ENCODE results near the gene TSFM.
A peak's percentile ranks its signal among the peaks of the same experiment; 100 is the strongest.
"Not testable (repeated sequence)": the region's sequence is repeated elsewhere in the genome, so short reads cannot be mapped to it uniquely, and the experiment has no call there.

Gene TSFM

DNA sequence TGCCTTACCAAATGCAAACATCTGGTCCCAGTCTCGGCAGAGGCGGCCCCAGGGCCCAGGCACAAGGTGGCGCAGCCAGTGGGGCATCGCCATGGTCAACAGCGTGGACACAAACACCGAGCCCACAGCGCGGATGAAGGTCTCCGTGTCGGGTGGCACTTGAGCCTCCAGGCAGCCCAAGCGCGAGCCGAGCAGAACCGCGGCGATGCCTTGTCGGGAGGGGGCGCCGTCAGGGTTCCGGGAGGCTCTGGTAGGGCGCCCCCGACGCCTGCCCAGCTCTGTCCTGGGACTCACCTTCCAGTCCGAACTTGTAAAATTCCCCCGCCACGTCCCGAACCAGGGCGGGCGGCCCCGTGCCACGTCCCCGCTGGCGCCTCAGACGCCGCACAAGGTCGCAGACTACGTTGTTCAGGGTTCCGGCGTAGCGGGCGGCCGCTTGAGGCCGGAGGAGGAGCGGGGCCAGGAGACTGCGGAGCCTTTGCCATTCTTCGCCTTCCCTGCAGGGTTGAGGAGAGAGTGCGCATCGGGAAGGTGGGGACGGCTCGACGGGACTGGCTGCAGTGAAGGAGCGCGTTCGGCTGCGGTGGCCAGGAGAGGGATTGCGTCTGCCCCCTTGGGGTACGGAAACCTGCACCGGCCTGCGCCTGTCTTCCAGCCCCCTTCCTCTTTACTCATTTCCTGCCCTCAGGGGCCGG, 17.4 kb upstream of the TSFM start:
- no peak for FAIRE-seq

- FAIRE-seq, result no peak
Observed at GRCh38 chr12:57765698-57766463, 16.7 kb upstream of the TSFM start.

DNA sequence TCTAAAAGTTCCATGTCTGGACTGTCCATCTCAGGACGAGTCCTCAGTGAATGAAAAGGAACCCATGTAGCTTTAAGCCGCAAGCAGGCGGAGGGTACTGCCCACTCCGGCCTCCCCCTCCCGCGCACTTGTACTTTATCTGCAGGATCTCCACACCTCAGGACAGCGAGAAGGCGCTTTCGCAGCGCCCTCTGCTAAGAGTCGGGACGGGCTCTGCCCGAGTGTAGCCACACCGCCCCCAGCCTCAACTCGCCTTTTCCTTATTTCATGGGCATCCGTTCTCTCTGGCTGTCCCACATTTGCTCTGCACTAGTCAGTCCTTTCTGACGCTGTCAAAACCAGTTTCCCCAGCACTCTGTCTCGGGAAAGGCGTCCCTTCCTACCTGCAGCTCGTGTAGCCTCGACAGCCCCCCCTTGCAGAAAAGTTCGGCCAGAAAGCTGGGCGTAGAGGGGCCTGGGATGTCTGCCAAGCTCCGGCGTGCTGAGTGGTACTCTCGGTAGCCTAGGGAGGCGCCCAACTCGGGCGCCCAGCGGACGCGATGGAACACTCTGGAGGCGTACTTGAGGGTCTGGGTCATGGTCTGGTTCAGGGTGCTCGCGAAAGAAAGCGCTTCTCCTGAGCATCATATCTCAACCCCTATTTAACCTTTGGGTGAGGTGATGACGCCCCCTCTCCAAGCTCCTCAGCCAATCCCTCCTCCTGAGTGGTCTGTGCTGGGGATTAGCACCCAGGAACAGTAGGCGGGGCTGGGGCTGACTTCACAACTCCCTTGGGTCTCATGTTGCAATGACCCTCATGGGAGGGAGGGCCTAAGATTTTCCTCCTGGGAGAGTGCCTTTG, 15.9 kb upstream of the TSFM start, which contains the start of gene CYP27B1:
Gene CYP27B1, minus strand, starts transcription at position 615 of the 841 bp plus-strand sequence. Its CDS starts 37 bp downstream, at position 578.
- FAIRE-seq, result no peak

- FAIRE-seq, result no peak
Observed at GRCh38 chr12:57767305-57767698, 15.3 kb upstream of the TSFM start.

DNA sequence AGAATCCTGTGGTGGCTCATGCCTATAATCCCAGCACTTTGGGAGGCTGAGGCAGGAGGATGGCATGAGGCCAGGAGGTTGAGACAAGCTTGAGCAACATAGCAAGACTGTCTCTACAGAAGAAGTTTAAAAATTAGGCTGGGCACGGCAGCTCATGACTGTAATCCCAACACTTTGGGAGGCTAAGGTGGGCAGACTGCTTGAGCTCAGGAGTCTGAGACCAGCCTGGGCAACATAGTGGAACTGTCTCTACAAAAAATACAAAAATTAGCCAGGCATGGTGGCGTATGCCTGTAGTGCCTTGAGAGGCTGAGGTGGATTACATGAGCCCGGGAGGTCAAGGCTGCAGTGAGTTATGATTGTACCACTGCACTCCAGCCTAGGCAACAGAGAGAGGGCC, 14.7 kb upstream of the TSFM start:
- no peak for FAIRE-seq

- FAIRE-seq, result no peak
Observed at GRCh38 chr12:57769594-57769993, 13.0 kb upstream of the TSFM start.

DNA sequence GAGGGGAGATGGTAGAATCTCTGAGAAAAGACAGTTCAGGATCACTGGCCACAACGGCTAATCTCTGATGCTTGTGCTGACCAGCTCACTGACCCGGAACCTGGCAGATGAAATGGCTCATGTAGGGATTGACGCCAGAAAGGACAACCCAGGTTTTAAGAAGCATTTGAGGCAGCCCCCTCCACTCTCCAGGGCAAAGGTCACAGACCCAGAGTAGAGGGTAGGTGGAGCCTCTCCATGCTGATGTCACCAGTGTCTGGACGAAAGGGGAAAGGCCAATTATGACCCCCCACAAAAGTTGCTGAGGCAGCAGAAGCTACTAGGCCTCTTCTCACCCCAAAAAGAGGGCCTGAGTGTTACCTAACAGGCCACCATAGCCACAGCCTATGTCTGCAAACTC, 11.9 kb upstream of the TSFM start:
- FAIRE-seq, result no peak

DNA sequence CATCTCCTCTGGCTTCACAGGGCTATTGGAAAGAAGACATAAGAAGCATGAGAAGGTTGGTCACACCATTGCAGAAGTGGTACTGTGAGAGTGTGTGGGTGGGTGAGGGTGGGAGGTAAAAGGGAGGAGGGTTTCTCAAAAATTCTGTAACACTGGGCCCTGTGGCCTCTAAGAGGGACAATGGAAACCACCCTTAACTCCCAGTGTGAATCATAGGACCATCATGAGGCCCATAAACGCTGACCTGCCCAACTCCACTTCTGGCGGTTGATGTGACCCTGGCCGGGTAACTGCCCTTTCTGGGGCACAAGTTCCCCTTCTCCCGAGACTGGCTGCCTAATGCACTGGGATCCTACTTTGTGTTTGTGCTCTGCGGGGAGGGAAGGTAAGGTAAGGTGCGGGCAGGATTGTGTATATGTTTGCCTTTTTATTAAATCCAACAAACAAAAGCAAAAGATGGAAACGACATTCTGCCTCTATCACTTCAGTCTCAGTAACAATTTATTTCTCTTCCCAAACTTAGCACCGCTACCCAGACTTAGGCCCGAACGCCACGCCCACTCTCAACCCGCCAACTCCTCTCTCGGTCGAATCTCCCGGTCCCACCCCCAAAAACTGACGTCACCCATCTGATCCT, 11.2 kb upstream of the TSFM start:
- peak; percentile 91 for FAIRE-seq

- peak; percentile 91 for FAIRE-seq
Observed at GRCh38 chr12:57771873-57772428, 10.6 kb upstream of the TSFM start, which contains the start of gene METTL1. METTL1 (minus strand) TSS chr12:57772105; CDS start chr12:57772083, 22 bp downstream.

DNA sequence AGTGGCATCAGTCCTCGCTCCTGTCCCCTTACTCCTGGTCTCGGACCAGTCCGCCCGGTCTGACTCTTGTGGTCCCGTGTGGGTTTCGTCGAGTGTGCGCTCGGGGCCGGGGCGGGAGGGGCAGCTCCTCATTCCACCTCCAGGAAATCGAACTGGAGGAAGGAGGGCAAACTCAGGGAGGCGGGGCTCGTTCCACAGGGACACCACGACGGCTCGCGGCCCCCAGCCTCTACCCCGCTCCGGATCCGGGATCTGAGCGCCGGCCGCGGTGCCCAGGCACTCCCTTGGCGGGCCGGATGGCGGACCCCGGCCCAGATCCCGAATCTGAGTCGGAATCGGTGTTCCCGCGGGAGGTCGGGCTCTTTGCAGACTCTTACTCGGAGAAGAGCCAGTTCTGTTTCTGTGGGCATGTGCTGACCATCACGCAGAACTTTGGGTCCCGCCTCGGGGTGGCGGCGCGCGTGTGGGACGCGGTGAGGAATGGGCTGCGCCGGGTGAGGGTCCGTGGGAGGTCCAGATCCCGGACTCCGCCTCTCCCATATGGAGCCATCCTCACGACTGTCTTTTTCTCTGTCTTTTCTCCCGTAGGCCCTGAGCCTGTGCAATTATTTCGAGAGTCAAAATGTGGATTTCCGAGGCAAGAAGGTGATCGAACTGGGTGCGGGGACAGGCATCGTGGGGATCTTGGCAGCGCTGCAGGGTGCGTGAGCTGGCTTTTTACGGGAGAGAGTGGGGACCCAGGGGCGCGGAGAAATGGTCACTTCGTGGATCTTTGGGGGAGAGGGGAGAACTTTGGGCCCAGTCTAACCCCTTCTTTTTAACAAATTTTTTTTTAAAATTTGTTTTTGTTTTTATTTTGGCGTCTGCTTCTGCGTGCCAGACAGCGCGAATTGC, 9.9 kb upstream of the TSFM start, which contains the start of gene EEF1AKMT3:
Gene EEF1AKMT3, plus strand, starts transcription at position 186 of the 894 bp plus-strand sequence. Its CDS starts 111 bp downstream, at position 297.
- no peak for FAIRE-seq

DNA sequence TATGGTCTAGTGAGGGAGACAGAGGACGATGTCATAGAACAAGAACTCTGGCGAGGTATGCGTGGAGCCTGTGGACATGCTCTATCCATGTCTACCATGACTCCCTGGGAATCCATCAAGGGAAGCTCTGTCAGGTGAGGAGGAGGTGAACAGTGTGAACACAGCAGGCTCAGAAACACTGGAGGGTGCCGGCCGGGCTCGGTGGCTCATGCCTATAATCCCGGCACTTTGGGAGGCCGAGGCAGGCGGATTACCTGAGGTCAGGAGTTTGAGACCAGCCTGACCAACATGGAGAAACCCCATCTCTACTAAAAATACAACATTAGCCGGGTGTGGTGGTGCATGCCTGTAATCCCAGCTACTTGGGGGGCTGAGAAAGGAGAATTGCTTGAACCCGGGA, 8.0 kb upstream of the TSFM start:
- FAIRE-seq, result not testable (repeated sequence)

GRCh38 chr12:57775044-57775443, 7.5 kb upstream of the TSFM start:
- FAIRE-seq, result no peak

DNA sequence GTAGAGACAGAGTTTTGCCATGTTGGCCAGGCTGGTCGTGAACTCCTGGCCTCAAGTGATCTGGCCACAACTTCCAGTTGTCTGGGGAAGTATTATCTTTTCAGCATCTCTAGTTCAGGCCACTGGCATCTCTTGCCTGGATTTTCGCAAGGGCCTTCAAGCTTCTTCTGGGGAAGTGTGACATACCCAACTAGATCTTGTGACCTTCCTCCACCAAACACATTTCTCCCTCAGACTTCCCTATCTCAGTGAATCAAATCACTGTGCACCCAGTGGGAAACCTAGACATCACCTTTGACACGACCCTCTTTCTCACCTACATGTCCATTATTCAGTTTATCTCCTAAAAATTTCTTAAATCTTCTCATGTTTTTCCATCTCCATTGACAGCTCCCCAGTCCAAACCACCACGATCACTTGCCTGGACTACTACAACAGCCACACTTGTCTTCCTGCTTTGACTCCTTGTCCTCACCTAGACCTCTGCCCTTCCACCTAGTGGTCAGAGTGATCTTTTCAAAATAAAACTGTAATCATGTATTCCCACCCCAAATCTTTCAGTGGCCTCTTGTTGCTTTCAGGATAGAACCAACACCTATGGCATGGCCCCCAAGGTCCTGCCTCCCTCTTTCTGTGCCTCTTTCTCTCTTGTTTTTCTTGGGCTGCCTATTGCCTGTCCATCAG, 6.9 kb upstream of the TSFM start:
- no peak for FAIRE-seq

DNA sequence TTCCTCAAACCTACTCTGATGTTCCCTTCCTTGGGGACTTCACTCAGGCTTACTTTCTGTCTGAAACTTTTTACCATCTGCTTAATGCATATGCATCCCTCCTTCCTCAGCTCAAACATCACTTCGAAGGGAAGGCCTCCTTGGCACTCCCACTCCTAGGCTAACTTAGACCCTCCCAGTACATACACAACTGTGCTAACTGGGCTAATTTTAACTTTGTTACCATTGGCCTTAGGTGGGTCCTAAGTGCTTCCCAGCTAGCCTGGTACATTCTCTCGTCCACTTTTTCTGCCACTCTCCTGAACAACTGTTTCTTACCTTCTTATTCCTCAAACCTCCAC, 6.4 kb upstream of the TSFM start:
- no peak for FAIRE-seq

GRCh38 chr12:57777367-57777766, 5.2 kb upstream of the TSFM start:
- no peak for FAIRE-seq

- no peak for FAIRE-seq
Observed at GRCh38 chr12:57777911-57778310, 4.7 kb upstream of the TSFM start.

DNA sequence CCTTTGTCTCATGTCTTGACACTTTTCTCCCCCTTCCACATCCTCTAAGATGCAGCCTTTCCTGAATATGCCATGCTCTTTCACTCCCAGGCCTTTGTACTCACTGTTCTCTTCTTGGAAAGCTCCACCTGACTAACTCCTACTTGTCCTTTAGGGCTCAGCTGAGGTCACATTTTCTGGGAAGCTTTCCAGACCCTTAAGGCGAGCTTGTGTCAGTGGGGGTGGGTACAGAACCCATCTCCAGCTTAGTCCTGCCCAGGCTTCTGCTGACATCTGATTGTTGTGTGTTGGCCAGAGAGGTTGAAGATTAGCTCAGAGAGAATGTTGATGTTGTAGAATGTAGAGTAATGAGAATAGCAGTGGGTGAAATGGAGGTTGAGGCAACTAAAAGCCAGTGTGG, 2.9 kb upstream of the TSFM start:
- no peak for FAIRE-seq

DNA sequence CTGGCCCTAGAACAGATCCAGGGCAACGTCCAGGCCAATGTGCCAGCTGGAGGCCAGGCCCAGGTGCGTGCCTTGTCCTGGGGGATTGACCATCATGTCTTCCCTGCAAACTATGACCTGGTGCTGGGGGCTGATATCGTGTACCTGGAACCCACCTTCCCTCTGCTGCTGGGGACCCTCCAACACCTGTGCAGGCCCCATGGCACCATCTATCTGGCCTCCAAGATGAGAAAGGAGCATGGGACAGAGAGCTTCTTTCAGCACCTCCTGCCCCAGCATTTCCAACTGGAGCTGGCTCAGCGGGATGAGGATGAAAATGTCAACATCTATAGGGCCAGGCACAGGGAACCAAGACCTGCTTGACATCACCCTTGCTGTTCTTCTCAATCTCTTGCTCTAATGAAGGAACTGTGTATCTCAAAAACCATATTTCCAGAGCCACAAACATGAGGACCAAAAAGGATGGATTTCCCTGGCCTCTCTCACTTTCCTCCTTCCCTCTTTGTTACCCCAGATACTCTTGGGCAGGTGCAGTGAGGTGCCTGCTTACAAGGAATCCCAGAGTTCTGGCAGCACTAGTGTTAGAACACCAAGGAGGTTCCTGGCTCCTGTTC, 2.2 kb upstream of the TSFM start:
- no peak for FAIRE-seq

DNA sequence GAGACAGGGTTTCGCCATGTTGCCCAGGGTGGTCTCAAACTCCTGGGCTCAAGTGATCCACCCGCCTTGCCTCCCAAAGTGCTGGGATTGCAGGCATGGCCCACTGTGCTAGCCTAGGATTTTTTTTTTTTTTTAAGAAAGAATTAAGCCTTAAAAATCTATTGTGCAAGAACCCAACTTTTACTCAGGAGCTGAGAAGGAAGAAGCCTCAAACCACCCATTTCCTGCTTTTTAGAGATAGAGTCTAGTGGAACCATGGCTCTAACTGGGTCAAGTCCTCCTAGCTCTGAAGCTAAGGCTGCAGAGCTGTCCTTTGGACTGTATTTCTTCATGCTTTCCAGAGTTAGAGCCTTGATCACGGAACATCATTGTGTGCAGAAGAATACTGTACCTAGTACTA, 1.3 kb upstream of the TSFM start:
- FAIRE-seq, result no peak

- no peak for FAIRE-seq
Observed at GRCh38 chr12:57781801-57782200, 786 bp upstream of the TSFM start.
